Astrocyte (in vitro differentiated cells and primary cell): ENCODE data around the gene PPP2R3A. TPM values are rescaled to one million over a fixed set of nuclear protein-coding genes. Genes with fewer than 3 reads are reported as not detected.

Source experiments
- DNase-seq: peaks from one replicate; pipeline ENCODE4 v3.0.0-alpha.2; 2010; ENCODE audit warnings: low read depth
- FAIRE-seq: peaks from 2 replicates; lab custom pipeline; 2011; peaks lifted over from hg19 to GRCh38; lab: Jason Lieb, UNC
- H2AFZ ChIP-seq: 2 replicates; pipeline ENCODE4 v1.6.0; 2012; ENCODE audit warnings: low read depth, low read length, inconsistent platforms
- H3K27ac ChIP-seq: 2 replicates; pipeline ENCODE4 v1.5.1; 2011; ENCODE audit warnings: low read depth, low read length, inconsistent platforms
- H3K27me3 ChIP-seq: 2 replicates; pipeline ENCODE4 v1.6.0; 2011; ENCODE audit warnings: low read length, inconsistent platforms; ENCODE audit not compliant: insufficient read depth
- H3K36me3 ChIP-seq: 2 replicates; pipeline ENCODE4 v1.5.1; 2011; ENCODE audit warnings: low read length, inconsistent platforms; ENCODE audit not compliant: insufficient read depth
- H3K4me1 ChIP-seq: 2 replicates; pipeline ENCODE4 v1.5.1; 2011; ENCODE audit warnings: low read length, inconsistent platforms; ENCODE audit not compliant: insufficient read depth
- H3K4me2 ChIP-seq: 2 replicates; pipeline ENCODE4 v1.6.0; 2012; ENCODE audit warnings: low read length, inconsistent platforms
- H3K4me3 ChIP-seq: 2 replicates; pipeline ENCODE4 v1.5.1; 2011; ENCODE audit warnings: low read depth, mild to moderate bottlenecking, low read length, inconsistent platforms; ENCODE audit not compliant: insufficient read depth
- H3K79me2 ChIP-seq: 2 replicates; pipeline ENCODE4 v1.6.0; 2012; ENCODE audit warnings: mild to moderate bottlenecking, low read length, inconsistent platforms; ENCODE audit not compliant: insufficient read depth
- H3K9ac ChIP-seq: 2 replicates; pipeline ENCODE4 v1.6.0; 2012; ENCODE audit warnings: mild to moderate bottlenecking, low read length, inconsistent platforms
- H3K9me3 ChIP-seq: 2 replicates; pipeline ENCODE4 v1.5.1; 2012; ENCODE audit warnings: low read depth, mild to moderate bottlenecking, low read length, inconsistent platforms; ENCODE audit not compliant: insufficient read depth
- H4K20me1 ChIP-seq: 2 replicates; pipeline ENCODE4 v1.6.0; 2012; ENCODE audit warnings: low read length, inconsistent platforms; ENCODE audit not compliant: insufficient read depth
- H3K27ac Mint-ChIP-seq: one replicate; pipeline ENCODE4 v1.8.0; 2021; ENCODE audit warnings: mild to moderate bottlenecking, mixed read lengths; ENCODE audit not compliant: unreplicated experiment
- H3K27me3 Mint-ChIP-seq: one replicate; pipeline ENCODE4 v1.8.0; 2021; ENCODE audit warnings: low read depth, mixed read lengths; ENCODE audit not compliant: unreplicated experiment
- H3K36me3 Mint-ChIP-seq: one replicate; pipeline ENCODE4 v1.8.0; 2021; ENCODE audit warnings: low read depth, mixed read lengths; ENCODE audit not compliant: unreplicated experiment
- H3K4me1 Mint-ChIP-seq: one replicate; pipeline ENCODE4 v1.8.0; 2021; ENCODE audit warnings: low read depth, mixed read lengths; ENCODE audit not compliant: unreplicated experiment
- H3K4me3 Mint-ChIP-seq: one replicate; pipeline ENCODE4 v1.8.0; 2021; ENCODE audit warnings: mild to moderate bottlenecking, moderate library complexity, mixed read lengths; ENCODE audit not compliant: unreplicated experiment
- H3K9me3 Mint-ChIP-seq: one replicate; pipeline ENCODE4 v1.8.0; 2021; ENCODE audit warnings: mild to moderate bottlenecking, mixed read lengths; ENCODE audit not compliant: unreplicated experiment
- CTCF ChIP-seq: IDR thresholded peaks from 2 replicates; pipeline ENCODE4 v1.5.1; 2011; ENCODE audit warnings: low read depth, mild to moderate bottlenecking, inconsistent platforms, low read length, moderate library complexity; ENCODE audit not compliant: insufficient read depth
- EZH2 ChIP-seq: IDR thresholded peaks from 2 replicates; pipeline ENCODE4 v1.6.1; 2012; ENCODE audit warnings: mild to moderate bottlenecking, low read length, inconsistent platforms; ENCODE audit not compliant: insufficient read depth
- total RNA-seq: library from RNA; stranded (reverse); gene quantifications from 2 replicates; pipeline ENCODE4 v1.2.1, GENCODE V29; 2021

Gene PPP2R3A
- total RNA-seq, 1 donor from 2014 or later: 18.7 TPM

GRCh38 chr3:136152176-136152843, 186.8 kb downstream of the PPP2R3A start:
- Mint-ChIP-seq H3K9me3 (no peaks in the 10 kb centered on the region), H3K36me3 (no peaks in the 10 kb centered on the region), H3K4me3 (no peak overlapping the region), H3K4me1 (peaks cover 15% of the 10 kb centered on the region), H3K27me3 (no peaks in the 10 kb centered on the region), H3K27ac (no peak overlapping the region)
- FAIRE-seq: no peak
- Histone ChIP-seq H3K79me2 (peaks cover 100% of the 10 kb centered on the region), H2AFZ (no peak overlapping the region), H4K20me1 (peaks cover 92% of the 10 kb centered on the region), H3K4me3 (no peak overlapping the region), H3K9me3 (no peaks in the 10 kb centered on the region), H3K9ac (no peak overlapping the region), H3K27me3 (no peaks in the 10 kb centered on the region), H3K4me2 (no peak overlapping the region), H3K27ac (no peak overlapping the region), H3K4me1 (peaks cover 4% of the 10 kb centered on the region), H3K36me3 (peaks cover 16% of the 10 kb centered on the region)
- no peak for DNase-seq
- no peak for TF ChIP-seq EZH2
- TF ChIP-seq CTCF: no peak

GRCh38 chr3:136152963-136153362, 187.4 kb downstream of the PPP2R3A start:
- no peak overlapping the region for H3K27ac ChIP-seq
- no peak overlapping the region for H3K4me3 ChIP-seq
- Mint-ChIP-seq H3K4me3 (no peak overlapping the region), H3K27ac (no peak overlapping the region), H3K4me1 (peaks cover 11% of the 10 kb centered on the region), H3K36me3 (no peaks in the 10 kb centered on the region), H3K27me3 (no peaks in the 10 kb centered on the region), H3K9me3 (no peaks in the 10 kb centered on the region)
- peaks cover 16% of the 10 kb centered on the region for H3K36me3 ChIP-seq
- H2AFZ ChIP-seq: no peak overlapping the region
- no peak overlapping the region for H3K4me2 ChIP-seq
- H3K4me1 ChIP-seq: peaks cover 4% of the 10 kb centered on the region
- TF ChIP-seq CTCF (no peak), EZH2 (no peak)
- H3K9me3 ChIP-seq: no peaks in the 10 kb centered on the region
- no peak for DNase-seq
- H3K27me3 ChIP-seq: no peaks in the 10 kb centered on the region
- no peak for FAIRE-seq
- H4K20me1 ChIP-seq: peaks cover 94% of the 10 kb centered on the region
- peaks cover 100% of the 10 kb centered on the region for H3K79me2 ChIP-seq
- no peak overlapping the region for H3K9ac ChIP-seq

- Mint-ChIP-seq H3K27me3 (no peaks in the 10 kb centered on the region), H3K4me3 (no peak overlapping the region), H3K4me1 (peaks cover 14% of the 10 kb centered on the region), H3K27ac (no peak overlapping the region), H3K9me3 (no peaks in the 10 kb centered on the region), H3K36me3 (no peaks in the 10 kb centered on the region)
- Histone ChIP-seq H3K9ac (no peak overlapping the region), H3K36me3 (no peaks in the 10 kb centered on the region), H3K4me1 (no peaks in the 10 kb centered on the region), H2AFZ (no peak overlapping the region), H3K4me3 (no peak overlapping the region), H3K27ac (no peak overlapping the region), H3K4me2 (no peak overlapping the region), H3K79me2 (peaks cover 98% of the 10 kb centered on the region), H3K9me3 (no peaks in the 10 kb centered on the region), H3K27me3 (no peaks in the 10 kb centered on the region), H4K20me1 (peaks cover 93% of the 10 kb centered on the region)
- DNase-seq (no peak), FAIRE-seq (no peak)
- TF ChIP-seq CTCF (no peak), EZH2 (no peak)
Observed at GRCh38 chr3:136161516-136161915, 196.0 kb downstream of the PPP2R3A start.
